Left ventricle myocardium superior (tissue), 1 donor: Measurements from ENCODE around the gene HOXD10. TPM values are rescaled to one million over a fixed set of nuclear protein-coding genes. Genes with fewer than 3 reads are reported as not detected.

Source experiments
- ATAC-seq: fragments of 200-7000 bp; cut with Tn5 transposase; one replicate; pipeline ENCODE4 v1.9.1; 2020; ENCODE audit warnings: mild to moderate bottlenecking, moderate library complexity
- DNase-seq: peaks from one replicate; pipeline ENCODE4 v3.0.0-alpha.2; 2020
- intact Hi-C: fragments of 100-400 bp; cut with micrococcal nuclease; formaldehyde crosslinking; loops from one replicate; pipeline ENCODE4 v1.11.0; 2022
- total RNA-seq: library from RNA; stranded (reverse); fragmentation: NEBNext Ultra II Directional; extraction: Animal tissue kit (Norgen Biotek cat#: 25700); gene quantifications from one replicate; pipeline ENCODE4 v1.2.1, GENCODE V29; 2021
- donor health status: DM: no; HTN: yes; CAD: no; lungs with severe emphysema.

The HOXD10 gene
- total RNA-seq, 1 donor from 2014 or later, result not detected

- ATAC-seq (no peak), DNase-seq (no peak)
- intact Hi-C loops, result no loop called here
Measured at GRCh38 chr2:176103194-176103593, 13.4 kb upstream of the HOXD10 start.

GRCh38 chr2:176103742-176104315 is 12.7 kb upstream of the HOXD10 start:
- intact Hi-C loops, result no loop called here
- ATAC-seq, result no peak
- no peak for DNase-seq

- ATAC-seq (no peak), DNase-seq (no peak)
- intact Hi-C loops, result no loop called here
Measured at GRCh38 chr2:176104316-176105077, 12.1 kb upstream of the HOXD10 start.

- intact Hi-C loops, result no loop called here
- DNase-seq (no peak), ATAC-seq (no peak)
Measured at GRCh38 chr2:176105078-176105729, 11.4 kb upstream of the HOXD10 start.

- ATAC-seq, result no peak
- DNase-seq, result no peak
- intact Hi-C loops, result no loop called here
Measured at GRCh38 chr2:176105730-176106580, 10.6 kb upstream of the HOXD10 start.

- DNase-seq (no peak), ATAC-seq (no peak)
- intact Hi-C loops, result no loop called here
Measured at GRCh38 chr2:176106581-176107539, 9.7 kb upstream of the HOXD10 start, which contains the start of gene HOXD11. Gene HOXD11, plus strand, starts transcription at chr2:176107280. Its CDS starts 76 bp downstream, at chr2:176107356.

GRCh38 chr2:176107731-176108181 is 8.8 kb upstream of the HOXD10 start:
- DNase-seq (no peak), ATAC-seq (no peak)

GRCh38 chr2:176109192-176109901 is 7.2 kb upstream of the HOXD10 start:
- DNase-seq (no peak), ATAC-seq (no peak)

More at GRCh38 chr2:176107731-176108181, 8.8 kb upstream of the HOXD10 start:
- intact Hi-C loops, result no loop called here

GRCh38 chr2:176109946-176110345 is 6.6 kb upstream of the HOXD10 start:
- no peak for ATAC-seq
- DNase-seq, result no peak
- intact Hi-C loops, result no loop called here

More at GRCh38 chr2:176109192-176109901, 7.2 kb upstream of the HOXD10 start:
- intact Hi-C loops, result no loop called here

- intact Hi-C loops, result no loop called here
- no peak for ATAC-seq
- no peak for DNase-seq
Measured at GRCh38 chr2:176110415-176111308, 5.9 kb upstream of the HOXD10 start.

- no peak for DNase-seq
- intact Hi-C loops, result no loop called here
- no peak for ATAC-seq
Measured at GRCh38 chr2:176111309-176111663, 5.3 kb upstream of the HOXD10 start.

GRCh38 chr2:176111846-176112374 is 4.7 kb upstream of the HOXD10 start:
- intact Hi-C loops, result no loop called here
- DNase-seq, result no peak

GRCh38 chr2:176112375-176113302 is 3.9 kb upstream of the HOXD10 start:
- ATAC-seq (no peak), DNase-seq (no peak)
- intact Hi-C loops, result no loop called here

More at GRCh38 chr2:176111846-176112374, 4.7 kb upstream of the HOXD10 start:
- no peak for ATAC-seq

GRCh38 chr2:176114120-176114929 is 2.3 kb upstream of the HOXD10 start:
- no peak for ATAC-seq
- DNase-seq, result no peak
- intact Hi-C loops, result no loop called here
